GM15510 (cell line): ENCODE results near the gene GREM2.

Source experiments
- POLR2A ChIP-seq: IDR thresholded peaks from 3 replicates; pipeline ENCODE4 v1.6.1; 2011; ENCODE audit warnings: borderline replicate concordance; ENCODE audit not compliant: insufficient read length; ENCODE audit errors: extremely low read depth

Gene GREM2

GRCh38 chr1:240619357-240619756, 7.4 kb upstream of the GREM2 start:
- TF ChIP-seq POLR2A = no peak

DNA sequence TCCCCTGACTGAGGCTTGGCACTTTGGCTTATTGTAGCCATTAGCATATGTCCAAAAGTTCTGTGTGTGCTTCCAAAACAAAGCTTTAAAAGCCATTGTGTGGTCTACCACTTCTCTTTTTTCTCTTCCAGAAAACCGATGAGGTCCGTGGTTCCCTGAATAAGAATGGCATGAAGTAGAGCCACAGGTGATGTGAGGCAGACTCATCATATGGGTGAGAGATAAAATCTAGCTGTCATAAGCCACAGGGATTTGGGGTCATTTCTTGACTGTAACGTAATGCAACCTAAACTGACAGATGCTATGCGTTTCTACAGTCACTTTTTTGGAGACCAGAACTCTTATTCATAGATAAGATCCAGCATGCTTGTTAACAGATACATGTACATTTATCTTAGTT, 7.0 kb upstream of the GREM2 start:
- TF ChIP-seq POLR2A = no peak

GRCh38 chr1:240616018-240616417, 4.1 kb upstream of the GREM2 start:
- no peak for TF ChIP-seq POLR2A

GRCh38 chr1:240613356-240614142, 1.6 kb upstream of the GREM2 start:
- TF ChIP-seq POLR2A = no peak

- no peak for TF ChIP-seq POLR2A
These were observed 856 bp upstream of the GREM2 start for GRCh38 chr1:240612811-240613210.

- TF ChIP-seq POLR2A = no peak
These were observed 732 bp downstream of the GREM2 start for GRCh38 chr1:240611228-240611618.

DNA sequence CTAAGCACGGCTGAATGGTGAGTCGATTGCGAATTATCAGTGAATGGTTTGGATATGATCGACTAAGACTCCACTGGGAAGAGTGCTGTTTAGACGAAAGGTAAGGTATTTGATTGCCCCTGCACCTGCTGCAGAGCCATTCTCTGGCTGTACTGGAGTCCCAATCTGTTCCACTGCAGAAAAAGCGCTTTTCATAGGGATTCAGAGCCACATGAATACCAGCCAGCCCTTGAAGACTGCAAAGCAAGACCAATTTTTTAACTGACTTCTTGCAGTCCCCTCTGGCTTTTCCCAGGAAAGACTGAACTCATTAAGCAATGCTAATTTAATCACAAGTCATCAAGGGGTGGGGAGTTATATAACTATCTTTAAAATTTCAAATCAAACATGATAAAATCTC, 1.3 kb downstream of the GREM2 start:
- no peak for TF ChIP-seq POLR2A

- TF ChIP-seq POLR2A = no peak
These were observed 2.4 kb downstream of the GREM2 start for GRCh38 chr1:240609527-240610060.

GRCh38 chr1:240608707-240609106, 3.2 kb downstream of the GREM2 start:
- no peak for TF ChIP-seq POLR2A

DNA sequence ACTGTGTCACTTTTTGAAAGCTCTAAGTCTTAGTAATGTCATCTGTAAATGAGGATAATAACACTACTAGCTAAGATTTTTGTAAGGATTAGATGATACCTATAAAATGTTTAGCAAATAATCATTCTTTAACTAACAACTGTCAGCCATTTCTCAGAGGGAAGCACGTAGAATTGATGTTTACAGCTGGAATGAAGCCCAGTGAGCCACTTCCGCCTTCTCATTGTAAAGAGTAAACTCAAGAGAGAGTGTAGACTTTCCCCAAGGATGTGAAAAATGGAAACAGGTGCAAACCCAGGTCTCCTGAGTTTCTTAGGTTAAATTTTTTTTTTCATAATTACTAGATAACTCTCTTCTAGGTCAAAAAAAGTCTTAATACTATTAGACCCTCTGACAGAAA, 4.9 kb downstream of the GREM2 start:
- no peak for TF ChIP-seq POLR2A

DNA sequence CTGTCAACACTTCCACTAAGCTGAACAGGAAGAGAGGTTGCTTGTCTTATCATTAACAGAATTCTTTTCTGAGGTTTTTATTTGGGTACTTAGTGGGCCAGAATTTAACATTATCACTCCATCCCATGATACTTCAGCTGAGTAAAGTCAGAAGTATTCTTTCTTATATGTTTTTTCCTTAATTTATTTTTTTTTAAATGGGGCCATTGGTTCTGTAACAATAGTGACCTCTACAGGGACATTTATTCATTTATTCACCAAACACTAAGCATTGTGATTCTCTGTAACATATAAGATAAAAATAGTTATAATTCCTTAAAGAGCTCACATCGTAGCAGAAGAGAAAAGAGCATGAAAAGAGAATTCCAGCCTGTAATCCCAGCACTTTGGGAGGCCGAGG, 9.8 kb downstream of the GREM2 start:
- TF ChIP-seq POLR2A = no peak

DNA sequence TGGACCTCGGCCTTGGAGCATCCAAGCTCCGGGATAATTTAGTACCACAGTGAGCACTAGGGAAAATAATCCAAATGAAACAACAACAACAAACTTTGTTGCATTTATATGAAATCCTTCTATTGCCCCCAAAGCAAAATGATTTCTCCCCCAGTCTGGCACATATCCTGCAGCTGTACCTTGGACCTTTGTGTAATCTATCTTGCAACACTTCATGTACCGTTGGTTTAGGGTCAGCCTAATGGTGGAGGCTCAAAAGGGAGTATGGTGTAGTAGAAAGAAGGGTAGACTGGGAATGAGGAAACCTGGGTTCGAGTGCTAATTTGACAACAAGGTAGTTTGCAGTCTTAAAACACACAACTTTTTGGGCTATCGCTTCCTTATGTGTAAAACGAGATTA, 12.1 kb downstream of the GREM2 start:
- no peak for TF ChIP-seq POLR2A

DNA sequence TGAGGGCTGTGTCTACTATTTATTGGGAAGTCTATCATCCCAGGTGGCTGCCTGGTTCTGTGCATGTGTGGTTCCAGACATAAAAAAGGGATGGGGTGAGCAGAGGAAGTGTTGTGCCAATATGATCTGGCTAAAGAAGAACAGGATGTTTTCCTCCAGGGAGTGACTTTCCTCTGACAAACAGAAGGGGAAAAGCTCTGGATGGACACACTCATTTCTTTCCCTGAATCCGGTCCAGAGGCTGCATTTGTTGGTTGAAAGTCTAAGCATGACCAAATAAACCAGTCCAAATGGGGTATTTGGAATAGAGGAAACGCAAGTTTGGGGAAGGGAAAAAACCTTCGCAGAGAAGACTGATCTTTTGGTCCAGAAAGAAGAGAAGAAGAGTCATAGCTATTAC, 12.7 kb downstream of the GREM2 start:
- TF ChIP-seq POLR2A = no peak

- TF ChIP-seq POLR2A = no peak
These were observed 13.5 kb downstream of the GREM2 start for GRCh38 chr1:240598216-240599001.

DNA sequence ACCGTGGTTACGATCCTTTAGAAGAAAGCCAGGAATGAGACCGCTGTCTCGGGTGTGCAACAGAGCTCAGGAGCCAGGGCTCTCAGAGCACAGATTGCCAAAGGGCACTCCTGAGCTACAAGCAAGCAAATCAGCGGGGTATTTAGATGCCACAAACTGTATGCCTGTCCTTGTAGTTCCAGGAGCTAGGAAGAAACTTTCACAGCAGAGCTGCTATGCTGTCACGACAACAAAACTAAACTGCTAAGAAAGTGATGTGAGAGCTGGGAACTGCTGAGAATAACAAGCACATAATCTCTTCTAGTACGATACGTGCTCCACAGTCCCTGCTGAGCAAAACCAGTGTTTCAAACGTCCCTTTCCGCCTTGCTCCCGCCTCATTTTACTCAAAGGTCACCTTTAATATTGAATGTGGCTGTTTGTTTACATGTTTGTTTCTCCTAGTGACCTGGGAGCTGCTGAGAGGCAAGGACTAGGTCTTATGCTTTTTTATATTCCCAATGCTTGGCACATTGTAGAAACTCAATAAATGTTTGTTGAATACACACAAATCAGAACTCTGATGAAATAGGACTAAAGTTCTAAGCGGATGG, 14.7 kb downstream of the GREM2 start:
- no peak for TF ChIP-seq POLR2A
